Colon (tissue), 2 donors: ENCODE data around the gene ATAD2B.

ENCODE experiments used
- FAIRE-seq: peaks from 2 replicates; lab custom pipeline; 2012; peaks lifted over from hg19 to GRCh38; lab: Jason Lieb, UNC
- donor health status: control.
- donor health status: control.

ATAD2B gene

GRCh38 chr2:23912054-23912453 lies 14.9 kb downstream of the ATAD2B start:
- no peak for FAIRE-seq

GRCh38 chr2:23905155-23905554 lies 21.8 kb downstream of the ATAD2B start:
- no peak for FAIRE-seq

GRCh38 chr2:23904692-23905091 lies 22.2 kb downstream of the ATAD2B start:
- FAIRE-seq = no peak

- FAIRE-seq = no peak
Observed at GRCh38 chr2:23904215-23904614, 22.7 kb downstream of the ATAD2B start.

GRCh38 chr2:23903034-23903433 lies 23.9 kb downstream of the ATAD2B start:
- no peak for FAIRE-seq

- no peak for FAIRE-seq
Observed at GRCh38 chr2:23901966-23902846, 24.7 kb downstream of the ATAD2B start.

- no peak for FAIRE-seq
Observed at GRCh38 chr2:23900541-23901322, 26.2 kb downstream of the ATAD2B start.

- FAIRE-seq = no peak
Observed at GRCh38 chr2:23900133-23900532, 26.8 kb downstream of the ATAD2B start.

- no peak for FAIRE-seq
Observed at GRCh38 chr2:23871206-23871605, 55.7 kb downstream of the ATAD2B start.

GRCh38 chr2:23867449-23867848 lies 59.5 kb downstream of the ATAD2B start:
- FAIRE-seq = no peak

- FAIRE-seq = no peak
Observed at GRCh38 chr2:23862716-23863426, 64.1 kb downstream of the ATAD2B start.

GRCh38 chr2:23861952-23862351 lies 65.0 kb downstream of the ATAD2B start:
- no peak for FAIRE-seq

- FAIRE-seq = no peak
Observed at GRCh38 chr2:23859983-23860382, 66.9 kb downstream of the ATAD2B start.

- no peak for FAIRE-seq
Observed at GRCh38 chr2:23859234-23859633, 67.7 kb downstream of the ATAD2B start.

GRCh38 chr2:23850564-23851256 lies 76.2 kb downstream of the ATAD2B start:
- FAIRE-seq = no peak

GRCh38 chr2:23844905-23845304 lies 82.0 kb downstream of the ATAD2B start:
- no peak for FAIRE-seq

GRCh38 chr2:23843051-23843976 lies 83.6 kb downstream of the ATAD2B start:
- no peak for FAIRE-seq

- FAIRE-seq = no peak
Observed at GRCh38 chr2:23839919-23840578, 86.9 kb downstream of the ATAD2B start.

- FAIRE-seq = no peak
Observed at GRCh38 chr2:23838996-23839395, 87.9 kb downstream of the ATAD2B start.

GRCh38 chr2:23838581-23838980 lies 88.3 kb downstream of the ATAD2B start:
- FAIRE-seq = no peak
